ENCODE data around the gene DNAH10.

The DNAH10 gene

GRCh38 chr12:123761841-123762714 is at the start of gene DNAH10:
DNAH10 (plus strand) TSS chr12:123762301; CDS start chr12:123762337, 36 bp downstream.
- H3K4me3 ChIP-seq (ENCODE audit: low read depth, low read length), result peak within 1 kb of the TSS; percentile 51
- peak; percentile 48 for TF ChIP-seq CTCF (IDR thresholded peaks at IDR 0.05; ENCODE audit: low read depth, low read length, missing control alignments)
- peak; percentile 5 for DNase-seq (ENCODE audit: low read depth)

GRCh38 chr12:123712780-123713319 is 49.3 kb upstream of the DNAH10 start:
- H3K4me3 ChIP-seq (ENCODE audit: low read depth, low read length), result peak overlapping the region; percentile 99
- no peak for DNase-seq (ENCODE audit: low read depth)
- no peak for TF ChIP-seq CTCF (IDR thresholded peaks at IDR 0.05; ENCODE audit: low read depth, low read length, missing control alignments)

GRCh38 chr12:123713398-123713797 is 48.7 kb upstream of the DNAH10 start:
- TF ChIP-seq CTCF (IDR thresholded peaks at IDR 0.05; ENCODE audit: low read depth, low read length, missing control alignments), result no peak
- DNase-seq (ENCODE audit: low read depth), result no peak
- peak overlapping the region; percentile 99 for H3K4me3 ChIP-seq (ENCODE audit: low read depth, low read length)

- peak; percentile 47 for DNase-seq (ENCODE audit: low read depth)
These were observed 48.1 kb upstream of the DNAH10 start for GRCh38 chr12:123713823-123714585.

GRCh38 chr12:123715195-123715594 is 46.9 kb upstream of the DNAH10 start:
- H3K4me3 ChIP-seq (ENCODE audit: low read depth, low read length), result no peak overlapping the region
- DNase-seq (ENCODE audit: low read depth), result no peak
- TF ChIP-seq CTCF (IDR thresholded peaks at IDR 0.05; ENCODE audit: low read depth, low read length, missing control alignments), result no peak

More at GRCh38 chr12:123713823-123714585, 48.1 kb upstream of the DNAH10 start:
- TF ChIP-seq CTCF (IDR thresholded peaks at IDR 0.05; ENCODE audit: low read depth, low read length, missing control alignments), result no peak
- peak overlapping the region; percentile 99 for H3K4me3 ChIP-seq (ENCODE audit: low read depth, low read length)

- no peak overlapping the region for H3K4me3 ChIP-seq (ENCODE audit: low read depth, low read length)
- no peak for TF ChIP-seq CTCF (IDR thresholded peaks at IDR 0.05; ENCODE audit: low read depth, low read length, missing control alignments)
- no peak for DNase-seq (ENCODE audit: low read depth)
These were observed 44.8 kb upstream of the DNAH10 start for GRCh38 chr12:123717350-123717749.

All from GM12864 (cell line).